A549 (cell line): ENCODE measurements around the gene GPRIN2.
"Not testable (repeated sequence)": the region's sequence is repeated elsewhere in the genome, so short reads cannot be mapped to it uniquely, and the experiment has no call there.

Experiments used
- CHD2 ChIP-seq: fragments of 150-350 bp; IDR thresholded peaks from 2 replicates; pipeline ENCODE4 v1.6.1; 2014; ENCODE audit warnings: low read length; ENCODE audit not compliant: partially characterized antibody
- FOSL2 ChIP-seq, 2 experiments: fragments of 450-650 bp in 1 of 2; fragments of >200 bp in 1 of 2; sonication (Bioruptor Twin) in 1 of 2; formaldehyde crosslinking; IDR thresholded peaks; 2 replicates each; pipeline versions ENCODE4 v1.5.0 to v1.6.1; 2016 to 2020; ENCODE audit warnings: mild to moderate bottlenecking in 1 of 2, moderate library complexity in 1 of 2
- MYC ChIP-seq: IDR thresholded peaks from 2 replicates; pipeline ENCODE4 v1.6.1; 2012; ENCODE audit warnings: mild to moderate bottlenecking, inconsistent platforms, low read length, improper control_type of control experiment, borderline replicate concordance
- PHF8 ChIP-seq: fragments of 200-600 bp; sonication (generic); IDR thresholded peaks from 2 replicates; pipeline ENCODE4 v1.6.1; 2016; ENCODE audit warnings: low read depth, mild to moderate bottlenecking, antibody characterized with exemption, moderate library complexity, borderline replicate concordance
- POLR2A ChIP-seq: IDR thresholded peaks from 2 replicates; pipeline ENCODE4 v1.6.1; 2012; ENCODE audit warnings: mild to moderate bottlenecking, low read length
- RAD21 ChIP-seq, 2 experiments: fragments of >200 bp in 1 of 2; sonication (Bioruptor Twin) in 1 of 2; formaldehyde crosslinking in 1 of 2; IDR thresholded peaks in 1 of 2; conservative IDR thresholded peaks in 1 of 2; 2 replicates in 1 of 2; 3 replicates in 1 of 2; pipeline ENCODE4 v1.6.1; 2012 to 2018; ENCODE audit warnings: inconsistent platforms in 1 of 2
- SREBF2 ChIP-seq: fragments of 450-650 bp; IDR thresholded peaks from 2 replicates; pipeline ENCODE4 v1.6.1; 2014; ENCODE audit warnings: mild to moderate bottlenecking, moderate library complexity
- ZC3H11A ChIP-seq: fragments of 450-650 bp; IDR thresholded peaks from 2 replicates; pipeline ENCODE4 v1.6.1; 2014; ENCODE audit warnings: antibody characterized with exemption, mild to moderate bottlenecking
- TF ChIP-seq, protein P1 (sequence below): fragments of >200 bp; sonication (Bioruptor Twin); formaldehyde crosslinking; IDR thresholded peaks from 3 replicates; pipeline ENCODE4 v1.5.1; 2016
- TF ChIP-seq, protein P2 (sequence below): IDR thresholded peaks from 2 replicates; pipeline ENCODE4 v1.6.1; 2012

DNA sequence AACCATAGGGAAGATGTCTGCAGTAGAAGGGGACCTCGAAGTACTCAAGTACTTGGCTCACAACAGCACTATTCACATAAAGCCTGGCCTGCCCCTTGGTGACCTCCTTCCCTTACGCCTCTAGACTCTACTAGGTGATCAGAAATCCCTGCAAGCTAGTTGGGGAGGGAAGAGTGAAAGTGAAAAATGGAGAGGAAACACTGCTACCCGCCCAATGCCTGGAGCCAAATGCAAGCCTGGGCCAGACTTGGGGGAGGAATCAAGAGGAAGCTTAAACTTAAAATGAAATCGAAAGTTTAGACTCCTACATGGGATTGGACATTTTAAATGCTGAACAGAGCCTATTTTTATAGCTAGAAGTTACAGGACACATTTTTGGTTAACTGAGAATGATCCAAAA, 40.1 kb upstream of the GPRIN2 start:
- TF ChIP-seq PHF8; RAD21 (conservative IDR thresholded peaks at IDR 0.05 in 1 of 2, IDR thresholded peaks at IDR 0.05 in 1 of 2); POLR2A; FOSL2 (IDR thresholded peaks at IDR 0.05); FOSL2 (CRISPR knock-in tag; IDR thresholded peaks at IDR 0.05); ZC3H11A; SREBF2; MYC; CHD2: not testable (repeated sequence)
- TF ChIP-seq, protein P1, sequence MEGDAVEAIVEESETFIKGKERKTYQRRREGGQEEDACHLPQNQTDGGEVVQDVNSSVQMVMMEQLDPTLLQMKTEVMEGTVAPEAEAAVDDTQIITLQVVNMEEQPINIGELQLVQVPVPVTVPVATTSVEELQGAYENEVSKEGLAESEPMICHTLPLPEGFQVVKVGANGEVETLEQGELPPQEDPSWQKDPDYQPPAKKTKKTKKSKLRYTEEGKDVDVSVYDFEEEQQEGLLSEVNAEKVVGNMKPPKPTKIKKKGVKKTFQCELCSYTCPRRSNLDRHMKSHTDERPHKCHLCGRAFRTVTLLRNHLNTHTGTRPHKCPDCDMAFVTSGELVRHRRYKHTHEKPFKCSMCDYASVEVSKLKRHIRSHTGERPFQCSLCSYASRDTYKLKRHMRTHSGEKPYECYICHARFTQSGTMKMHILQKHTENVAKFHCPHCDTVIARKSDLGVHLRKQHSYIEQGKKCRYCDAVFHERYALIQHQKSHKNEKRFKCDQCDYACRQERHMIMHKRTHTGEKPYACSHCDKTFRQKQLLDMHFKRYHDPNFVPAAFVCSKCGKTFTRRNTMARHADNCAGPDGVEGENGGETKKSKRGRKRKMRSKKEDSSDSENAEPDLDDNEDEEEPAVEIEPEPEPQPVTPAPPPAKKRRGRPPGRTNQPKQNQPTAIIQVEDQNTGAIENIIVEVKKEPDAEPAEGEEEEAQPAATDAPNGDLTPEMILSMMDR: not testable (repeated sequence)
- TF ChIP-seq, protein P2, sequence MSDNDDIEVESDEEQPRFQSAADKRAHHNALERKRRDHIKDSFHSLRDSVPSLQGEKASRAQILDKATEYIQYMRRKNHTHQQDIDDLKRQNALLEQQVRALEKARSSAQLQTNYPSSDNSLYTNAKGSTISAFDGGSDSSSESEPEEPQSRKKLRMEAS: not testable (repeated sequence)
